Ovary (tissue), 1 donor: ENCODE results near the gene PHLDB2.

Experiments used
- EP300 ChIP-seq: sonication (generic); formaldehyde crosslinking; IDR thresholded peaks from one replicate; pipeline ENCODE4 v1.6.1; 2017; ENCODE audit warnings: antibody characterized with exemption
- POLR2A ChIP-seq: fragments of 450-650 bp; IDR thresholded peaks from one replicate; pipeline ENCODE4 v1.6.1; 2017; ENCODE audit warnings: antibody characterized with exemption, mild to moderate bottlenecking, moderate library complexity

GRCh38 chr3:111906656-111907055 lies 47.6 kb downstream of the PHLDB2 start:
- TF ChIP-seq POLR2A = no peak
- no peak for TF ChIP-seq EP300
